WI38 (cell line): ENCODE results near the gene UGT1A3.

Experiments used
- H3K4me3 ChIP-seq: 2 replicates; pipeline ENCODE4 v1.5.1; 2011; ENCODE audit warnings: low read depth, mild to moderate bottlenecking, control low read depth, low read length
- CTCF ChIP-seq: IDR thresholded peaks from 2 replicates; pipeline ENCODE4 v1.5.1; 2012; ENCODE audit warnings: low read depth, mild to moderate bottlenecking, control low read depth, low read length

Gene UGT1A3

DNA sequence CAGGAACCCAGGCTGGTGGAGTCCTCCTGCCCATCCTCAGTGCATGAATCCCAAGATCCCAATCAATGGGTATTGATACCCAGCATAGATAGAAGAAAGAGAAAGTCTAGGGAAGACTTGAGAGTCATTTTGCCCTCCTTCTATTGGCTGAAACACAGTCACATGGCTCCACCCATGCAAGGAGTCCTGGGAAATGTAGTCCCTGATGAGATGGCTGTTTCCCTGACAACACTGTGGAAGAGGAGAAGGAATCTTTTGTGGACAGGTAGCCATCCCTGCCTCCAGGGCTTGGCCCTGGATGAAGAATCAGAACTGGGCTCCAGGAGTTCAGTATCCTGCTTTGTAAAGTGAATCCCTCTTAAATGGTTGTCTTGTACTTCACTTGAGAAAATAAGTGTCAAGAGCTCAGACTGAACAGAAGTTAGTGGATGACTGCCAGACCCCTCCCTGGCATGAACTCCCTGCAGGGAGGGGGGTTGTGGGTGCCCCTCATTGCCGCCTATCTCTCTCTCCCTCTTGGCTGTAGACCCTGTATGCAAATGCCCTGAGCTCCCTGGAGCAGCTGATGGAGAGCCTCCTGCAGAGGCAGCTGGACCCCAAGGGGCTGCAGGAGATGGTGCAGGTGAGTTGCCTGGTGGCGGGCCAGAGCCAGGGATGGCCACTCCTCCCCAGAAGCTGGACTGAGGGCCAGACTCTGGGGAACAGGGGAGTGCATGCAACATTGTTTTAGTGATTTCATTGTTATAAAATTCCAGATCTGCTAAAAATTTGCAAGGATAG is 85.4 kb downstream of the UGT1A3 start:
- no peak overlapping the region for H3K4me3 ChIP-seq
- TF ChIP-seq CTCF: no peak

DNA sequence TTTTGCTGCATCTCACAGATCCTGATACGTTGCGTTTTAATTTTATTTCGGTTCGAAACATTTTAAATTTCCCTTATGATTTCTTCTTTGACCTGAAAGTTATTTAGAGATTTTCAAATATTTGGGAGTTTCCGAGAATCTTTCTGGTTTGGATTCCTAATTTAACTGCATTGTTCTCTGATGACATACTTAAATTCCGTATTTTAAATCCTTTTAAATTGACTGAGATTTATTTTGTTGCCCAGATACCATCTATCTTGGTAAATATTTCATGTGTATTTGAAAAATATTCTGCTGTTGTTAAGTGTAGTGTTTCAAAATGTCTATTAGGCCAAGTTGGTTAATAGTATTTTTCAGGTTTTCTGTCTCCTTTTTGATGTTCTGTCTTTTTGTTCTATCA is 87.0 kb downstream of the UGT1A3 start:
- H3K4me3 ChIP-seq: no peak overlapping the region
- no peak for TF ChIP-seq CTCF

- H3K4me3 ChIP-seq: no peak overlapping the region
Observed at GRCh38 chr2:233816334-233816733, 87.5 kb downstream of the UGT1A3 start.

GRCh38 chr2:233816771-233817170 is 87.9 kb downstream of the UGT1A3 start:
- H3K4me3 ChIP-seq: no peak overlapping the region
- no peak for TF ChIP-seq CTCF

More at GRCh38 chr2:233816334-233816733, 87.5 kb downstream of the UGT1A3 start:
- no peak for TF ChIP-seq CTCF

DNA sequence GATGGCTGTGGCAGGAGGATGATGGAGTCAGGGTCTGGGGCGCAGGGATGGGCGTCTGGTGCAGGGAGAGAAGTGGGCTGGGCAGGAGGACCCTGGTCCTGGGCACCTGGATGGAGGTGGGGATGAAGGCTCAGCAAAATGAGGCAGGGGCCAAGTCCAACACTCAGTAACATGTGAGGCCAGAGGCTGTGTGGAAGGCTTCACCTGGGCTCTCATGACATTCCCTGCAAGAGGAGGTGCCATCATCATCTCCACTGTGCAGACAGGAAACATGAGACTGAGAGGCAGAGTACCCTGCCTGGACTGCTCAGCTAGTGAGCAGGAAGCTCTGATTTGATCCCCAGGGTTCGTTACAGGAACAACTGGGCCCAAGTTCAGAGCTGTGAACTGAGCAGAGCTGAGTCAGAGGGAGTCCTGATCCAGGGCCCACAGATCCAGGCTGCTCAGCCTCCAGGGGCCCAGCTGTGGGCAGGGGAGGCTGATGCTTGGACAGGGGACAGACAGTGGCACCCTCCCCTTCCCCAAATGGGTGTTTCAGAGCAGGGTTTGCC is 88.6 kb downstream of the UGT1A3 start:
- TF ChIP-seq CTCF: no peak
- no peak overlapping the region for H3K4me3 ChIP-seq

DNA sequence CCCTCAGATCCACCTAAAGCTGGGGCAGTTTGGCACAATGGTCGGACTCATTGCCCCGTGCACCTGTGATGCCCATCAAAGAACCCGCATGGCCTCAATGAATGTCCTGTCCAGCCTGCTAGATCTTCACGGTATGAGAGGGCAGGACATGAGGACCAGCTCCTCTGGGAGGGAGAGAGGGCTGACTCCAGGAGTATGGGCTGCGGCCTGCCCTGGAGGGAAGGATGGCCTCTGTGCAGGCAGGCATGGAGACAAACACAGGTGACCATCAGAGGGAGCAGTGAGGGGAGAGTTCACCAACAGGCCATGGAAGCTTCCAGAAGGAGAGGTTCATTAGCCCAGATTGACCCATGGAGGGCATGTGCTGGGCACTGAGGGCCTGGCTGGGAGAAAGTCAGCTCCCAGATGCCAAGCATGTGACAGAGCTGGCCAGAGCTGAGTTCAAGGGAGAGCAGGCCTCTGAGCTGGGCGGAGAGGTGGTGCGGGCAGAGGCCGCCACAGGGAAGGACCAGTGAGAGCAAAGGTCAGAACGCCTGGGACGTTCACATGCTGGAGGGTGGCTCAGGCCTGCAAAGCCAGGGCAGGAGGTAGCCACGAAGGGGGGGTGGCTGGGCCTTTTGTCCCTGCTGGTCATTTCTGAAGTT is 89.3 kb downstream of the UGT1A3 start:
- H3K4me3 ChIP-seq: no peak overlapping the region
- TF ChIP-seq CTCF: no peak
